ENCODE results near the gene LRRN2. TPM values are rescaled to one million over a fixed set of nuclear protein-coding genes. Genes with fewer than 3 reads are reported as not detected.

Gene LRRN2
- polyA plus RNA-seq, 1 donor = 5.9 TPM

GRCh38 chr1:204588826-204589225 lies 96.7 kb downstream of the LRRN2 start:
- WGBS (ENCODE audit: insufficient coverage, low lambda C conversion rate) = no CpG with 5 or more reads among the region's 5 CpGs
- Histone ChIP-seq H3K27ac (ENCODE audit: low read length) (no peak overlapping the region), H3K9me3 (ENCODE audit: control insufficient read depth, low read depth, low read length) (no peaks in the 10 kb centered on the region), H3K4me3 (ENCODE audit: low read length) (no peak overlapping the region), H3K36me3 (ENCODE audit: control insufficient read depth, insufficient read depth, low read length) (no peaks in the 10 kb centered on the region), H3K4me1 (ENCODE audit: control insufficient read depth, insufficient read depth, low read length) (no peaks in the 10 kb centered on the region), H3K27me3 (ENCODE audit: control insufficient read depth, insufficient read depth, low read length) (no peaks in the 10 kb centered on the region)
- no peak for DNase-seq

GRCh38 chr1:204587621-204588020 lies 97.9 kb downstream of the LRRN2 start:
- H3K27ac ChIP-seq (ENCODE audit: low read length) = no peak overlapping the region
- H3K4me3 ChIP-seq (ENCODE audit: low read length) = no peak overlapping the region
- H3K9me3 ChIP-seq (ENCODE audit: control insufficient read depth, low read depth, low read length) = no peaks in the 10 kb centered on the region
- WGBS (ENCODE audit: insufficient coverage, low lambda C conversion rate) = 83% methylated on average over 1 of the region's 6 CpGs
- no peaks in the 10 kb centered on the region for H3K27me3 ChIP-seq (ENCODE audit: control insufficient read depth, insufficient read depth, low read length)
- H3K36me3 ChIP-seq (ENCODE audit: control insufficient read depth, insufficient read depth, low read length) = no peaks in the 10 kb centered on the region
- DNase-seq = no peak
- no peaks in the 10 kb centered on the region for H3K4me1 ChIP-seq (ENCODE audit: control insufficient read depth, insufficient read depth, low read length)

- H3K27me3 ChIP-seq (ENCODE audit: control insufficient read depth, insufficient read depth, low read length) = no peaks in the 10 kb centered on the region
- no peaks in the 10 kb centered on the region for H3K9me3 ChIP-seq (ENCODE audit: control insufficient read depth, low read depth, low read length)
- H3K4me1 ChIP-seq (ENCODE audit: control insufficient read depth, insufficient read depth, low read length) = no peaks in the 10 kb centered on the region
- no peak overlapping the region for H3K27ac ChIP-seq (ENCODE audit: low read length)
- WGBS (ENCODE audit: insufficient coverage, low lambda C conversion rate) = no CpG with 5 or more reads among the region's 11 CpGs
- no peak overlapping the region for H3K4me3 ChIP-seq (ENCODE audit: low read length)
- DNase-seq = no peak
- no peaks in the 10 kb centered on the region for H3K36me3 ChIP-seq (ENCODE audit: control insufficient read depth, insufficient read depth, low read length)
Measured at GRCh38 chr1:204584699-204585372, 100.7 kb downstream of the LRRN2 start.

- no peak for DNase-seq
- H3K36me3 ChIP-seq (ENCODE audit: control insufficient read depth, insufficient read depth, low read length) = no peaks in the 10 kb centered on the region
- H3K27me3 ChIP-seq (ENCODE audit: control insufficient read depth, insufficient read depth, low read length) = no peaks in the 10 kb centered on the region
- no peak overlapping the region for H3K27ac ChIP-seq (ENCODE audit: low read length)
- H3K4me3 ChIP-seq (ENCODE audit: low read length) = no peak overlapping the region
- no peaks in the 10 kb centered on the region for H3K4me1 ChIP-seq (ENCODE audit: control insufficient read depth, insufficient read depth, low read length)
- no peaks in the 10 kb centered on the region for H3K9me3 ChIP-seq (ENCODE audit: control insufficient read depth, low read depth, low read length)
- no CpG with 5 or more reads among the region's 4 CpGs for WGBS (ENCODE audit: insufficient coverage, low lambda C conversion rate)
Measured at GRCh38 chr1:204583909-204584632, 101.5 kb downstream of the LRRN2 start.

DNA sequence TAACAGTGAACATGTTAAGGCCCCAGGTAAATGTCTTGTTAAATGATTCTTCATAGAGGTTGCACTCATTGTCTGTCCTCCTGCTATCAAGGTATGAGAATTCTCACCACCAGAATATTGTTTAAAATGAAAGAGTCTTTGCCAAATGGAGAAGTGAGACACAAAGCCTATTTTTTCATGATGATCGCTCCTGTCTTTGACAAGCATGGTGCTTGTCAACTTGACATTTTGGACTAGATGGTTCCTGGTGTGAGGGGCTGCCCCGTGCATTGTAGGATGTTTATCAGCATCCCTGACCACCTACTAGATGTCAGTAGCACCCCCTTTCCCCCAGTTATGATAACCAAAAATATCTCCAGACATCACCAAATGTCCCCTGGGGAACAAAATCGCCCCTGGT lies 103.8 kb downstream of the LRRN2 start:
- no peak for DNase-seq
- Histone ChIP-seq H3K4me1 (ENCODE audit: control insufficient read depth, insufficient read depth, low read length) (no peaks in the 10 kb centered on the region), H3K27ac (ENCODE audit: low read length) (no peak overlapping the region), H3K36me3 (ENCODE audit: control insufficient read depth, insufficient read depth, low read length) (no peaks in the 10 kb centered on the region), H3K27me3 (ENCODE audit: control insufficient read depth, insufficient read depth, low read length) (no peaks in the 10 kb centered on the region), H3K4me3 (ENCODE audit: low read length) (no peak overlapping the region), H3K9me3 (ENCODE audit: control insufficient read depth, low read depth, low read length) (no peaks in the 10 kb centered on the region)
- no CpG with 5 or more reads among the region's 3 CpGs for WGBS (ENCODE audit: insufficient coverage, low lambda C conversion rate)

DNA sequence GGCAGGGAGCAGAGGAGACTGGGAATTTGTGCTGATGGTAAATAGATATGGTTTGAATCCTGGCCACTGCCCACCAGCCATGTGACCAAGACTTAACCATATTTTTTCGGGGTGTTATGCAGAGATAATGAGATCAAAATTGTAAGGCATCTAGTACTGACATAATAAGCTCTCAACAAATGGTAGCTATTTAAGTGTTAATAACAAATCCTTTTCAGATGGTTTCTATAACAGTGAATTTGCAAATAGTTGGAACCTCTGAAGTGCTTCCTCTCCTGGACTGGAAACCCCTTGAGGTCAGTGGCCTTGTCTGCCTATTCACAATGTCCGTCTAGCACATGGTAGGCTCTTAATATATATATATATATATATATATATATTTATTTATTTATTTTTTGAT lies 104.7 kb downstream of the LRRN2 start:
- no CpG with 5 or more reads among the region's 2 CpGs for WGBS (ENCODE audit: insufficient coverage, low lambda C conversion rate)
- Histone ChIP-seq H3K36me3 (ENCODE audit: control insufficient read depth, insufficient read depth, low read length) (no peaks in the 10 kb centered on the region), H3K9me3 (ENCODE audit: control insufficient read depth, low read depth, low read length) (no peaks in the 10 kb centered on the region), H3K27me3 (ENCODE audit: control insufficient read depth, insufficient read depth, low read length) (no peaks in the 10 kb centered on the region), H3K27ac (ENCODE audit: low read length) (no peak overlapping the region), H3K4me3 (ENCODE audit: low read length) (no peak overlapping the region), H3K4me1 (ENCODE audit: control insufficient read depth, insufficient read depth, low read length) (no peaks in the 10 kb centered on the region)
- DNase-seq = no peak

- H3K4me3 ChIP-seq (ENCODE audit: low read length) = no peak overlapping the region
- no peak overlapping the region for H3K27ac ChIP-seq (ENCODE audit: low read length)
Measured at GRCh38 chr1:204579681-204580080, 105.9 kb downstream of the LRRN2 start.

GRCh38 chr1:204578867-204579664 lies 106.5 kb downstream of the LRRN2 start:
- DNase-seq = peak in 1 of 2 donors; percentile 55
- no peaks in the 10 kb centered on the region for H3K9me3 ChIP-seq (ENCODE audit: control insufficient read depth, low read depth, low read length)
- H3K4me1 ChIP-seq (ENCODE audit: control insufficient read depth, insufficient read depth, low read length) = no peaks in the 10 kb centered on the region
- no peaks in the 10 kb centered on the region for H3K36me3 ChIP-seq (ENCODE audit: control insufficient read depth, insufficient read depth, low read length)
- no peak overlapping the region for H3K4me3 ChIP-seq (ENCODE audit: low read length)
- H3K27ac ChIP-seq (ENCODE audit: low read length) = no peak overlapping the region
- WGBS (ENCODE audit: insufficient coverage, low lambda C conversion rate) = 83% methylated on average over 1 of the region's 18 CpGs
- no peaks in the 10 kb centered on the region for H3K27me3 ChIP-seq (ENCODE audit: control insufficient read depth, insufficient read depth, low read length)

More at GRCh38 chr1:204579681-204580080, 105.9 kb downstream of the LRRN2 start:
- DNase-seq = no peak
- no peaks in the 10 kb centered on the region for H3K9me3 ChIP-seq (ENCODE audit: control insufficient read depth, low read depth, low read length)
- no peaks in the 10 kb centered on the region for H3K4me1 ChIP-seq (ENCODE audit: control insufficient read depth, insufficient read depth, low read length)
- H3K27me3 ChIP-seq (ENCODE audit: control insufficient read depth, insufficient read depth, low read length) = no peaks in the 10 kb centered on the region
- 100% methylated on average over 1 of the region's 6 CpGs for WGBS (ENCODE audit: insufficient coverage, low lambda C conversion rate)
- H3K36me3 ChIP-seq (ENCODE audit: control insufficient read depth, insufficient read depth, low read length) = no peaks in the 10 kb centered on the region

DNA sequence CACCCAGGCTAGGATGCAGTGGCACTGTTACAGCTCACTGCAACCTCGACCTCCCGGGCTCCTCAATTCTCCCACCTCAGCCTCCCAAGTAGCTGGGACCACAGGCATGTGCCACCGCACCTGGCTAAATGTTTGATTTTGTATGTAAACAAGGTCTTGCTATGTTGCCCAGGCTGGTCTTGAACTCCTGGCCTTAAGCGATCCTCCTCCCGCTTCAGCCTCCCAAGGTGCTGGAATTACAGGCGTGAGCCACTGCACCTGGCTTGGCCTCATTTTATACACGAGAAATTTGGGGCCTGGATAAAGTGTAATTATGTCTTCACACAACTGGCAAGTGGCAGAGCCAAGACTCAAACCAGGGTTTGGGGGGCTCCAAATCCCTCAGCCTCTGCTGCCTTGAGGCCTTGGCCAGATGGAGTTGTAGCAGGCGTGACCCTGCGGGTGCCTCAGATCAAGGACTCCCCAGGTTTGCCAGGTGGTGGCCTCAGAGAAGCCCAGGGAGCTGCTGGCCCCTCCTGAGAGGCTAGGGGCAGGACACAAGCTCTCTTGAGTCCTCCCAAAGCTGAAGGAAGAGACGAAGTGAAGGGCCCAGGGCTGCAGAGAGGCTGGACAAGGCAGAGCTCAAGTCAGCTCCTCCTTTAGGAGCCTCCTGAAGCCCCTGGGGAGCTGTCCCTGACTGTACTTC lies 107.6 kb downstream of the LRRN2 start:
- Histone ChIP-seq H3K4me1 (ENCODE audit: control insufficient read depth, insufficient read depth, low read length) (no peaks in the 10 kb centered on the region), H3K4me3 (ENCODE audit: low read length) (no peak overlapping the region), H3K36me3 (ENCODE audit: control insufficient read depth, insufficient read depth, low read length) (no peaks in the 10 kb centered on the region), H3K27ac (ENCODE audit: low read length) (no peak overlapping the region), H3K9me3 (ENCODE audit: control insufficient read depth, low read depth, low read length) (no peaks in the 10 kb centered on the region), H3K27me3 (ENCODE audit: control insufficient read depth, insufficient read depth, low read length) (no peaks in the 10 kb centered on the region)
- no peak for DNase-seq
- WGBS (ENCODE audit: insufficient coverage, low lambda C conversion rate) = no CpG with 5 or more reads among the region's 10 CpGs

GRCh38 chr1:204576422-204576821 lies 109.1 kb downstream of the LRRN2 start:
- no peaks in the 10 kb centered on the region for H3K36me3 ChIP-seq (ENCODE audit: control insufficient read depth, insufficient read depth, low read length)
- no CpG with 5 or more reads among the region's 8 CpGs for WGBS (ENCODE audit: insufficient coverage, low lambda C conversion rate)

More at GRCh38 chr1:204576422-204576821, 109.1 kb downstream of the LRRN2 start:
- H3K4me1 ChIP-seq (ENCODE audit: control insufficient read depth, insufficient read depth, low read length) = no peaks in the 10 kb centered on the region
- no peaks in the 10 kb centered on the region for H3K9me3 ChIP-seq (ENCODE audit: control insufficient read depth, low read depth, low read length)
- no peak overlapping the region for H3K4me3 ChIP-seq (ENCODE audit: low read length)
- H3K27ac ChIP-seq (ENCODE audit: low read length) = no peak overlapping the region
- peak in 1 of 2 donors; percentile 22 for DNase-seq
- H3K27me3 ChIP-seq (ENCODE audit: control insufficient read depth, insufficient read depth, low read length) = no peaks in the 10 kb centered on the region
